SK-N-SH (cell line): ENCODE data around the gene TIAM1. TPM values are rescaled to one million over a fixed set of nuclear protein-coding genes. Genes with fewer than 3 reads are reported as not detected.
A peak's percentile ranks its signal among the peaks of the same experiment; 100 is the strongest.

Source experiments
- CTCF ChIA-PET: fragments of 300-600, 350-600 bp; formaldehyde crosslinking; extraction: SDS; loops from one replicate; lab custom pipeline; 2021; lab: Yijun Ruan, JAX
- POLR2A ChIA-PET: fragments of 350-600 bp; sonication (Branson Sonifier 250); formaldehyde crosslinking; extraction: SDS; loops from one replicate; lab custom pipeline; 2020; ENCODE audit warnings: antibody characterized with exemption, inconsistent platforms; lab: Yijun Ruan, JAX
- DNase-seq: peaks from one replicate; pipeline ENCODE4 v3.0.0; 2012
- H2AFZ ChIP-seq: fragments of 200-600 bp; sonication (generic); 2 replicates; pipeline ENCODE4 v1.8.1; 2016; ENCODE audit warnings: antibody characterized with exemption, mild to moderate bottlenecking, low read depth
- H3F3A ChIP-seq: fragments of 200-600 bp; sonication (generic); replicated peaks from 2 replicates; pipeline ENCODE3; 2016; ENCODE audit warnings: antibody characterized with exemption, mild to moderate bottlenecking; ENCODE audit not compliant: insufficient read depth
- H3K27ac ChIP-seq, 2 experiments: fragments of 200-500 bp in 1 of 2; fragments of 200-600 bp in 1 of 2; sonication (Bioruptor generic) in 1 of 2; sonication (generic), shearing (Covaris generic) in 1 of 2; 2 replicates each; pipeline versions ENCODE4 v1.5.1 to v1.6.1; 2014 to 2016; ENCODE audit warnings: low read depth in 2 of 2, inconsistent platforms in 1 of 2, low read length in 1 of 2, mild to moderate bottlenecking in 1 of 2, mixed read lengths in 1 of 2
- H3K27me3 ChIP-seq: fragments of 200-600 bp; sonication (generic), shearing (Covaris generic); 2 replicates; pipeline ENCODE4 v1.6.1; 2016; ENCODE audit warnings: mixed run types; ENCODE audit not compliant: insufficient read depth
- H3K36me3 ChIP-seq, 2 experiments: fragments of 200-500 bp in 1 of 2; fragments of 200-600 bp in 1 of 2; sonication (Bioruptor generic) in 1 of 2; sonication (generic) in 1 of 2; replicated peaks in 1 of 2; 2 replicates each; pipeline versions ENCODE3 to v1.5.1; 2014 to 2016; ENCODE audit warnings: low read length in 1 of 2, mild to moderate bottlenecking in 1 of 2; ENCODE audit not compliant: insufficient read depth in 2 of 2, control insufficient read depth in 1 of 2
- H3K4me1 ChIP-seq, 2 experiments: fragments of 200-500 bp in 1 of 2; fragments of 200-600 bp in 1 of 2; sonication (Bioruptor generic) in 1 of 2; sonication (generic), shearing (Covaris generic) in 1 of 2; 2 replicates each; pipeline versions ENCODE4 v1.5.1 to v1.6.1; 2014 to 2016; ENCODE audit warnings: low read depth in 1 of 2, low read length in 1 of 2, mixed run types in 1 of 2; ENCODE audit not compliant: insufficient read depth in 2 of 2, control insufficient read depth in 1 of 2
- H3K4me2 ChIP-seq: fragments of 200-600 bp; sonication (generic), shearing (Covaris generic); 2 replicates; pipeline ENCODE4 v1.6.1; 2017; ENCODE audit warnings: mixed run types
- H3K4me3 ChIP-seq, 2 experiments: fragments of 200-500 bp in 1 of 2; fragments of 200-600 bp in 1 of 2; sonication (Bioruptor generic) in 1 of 2; sonication (generic), shearing (Covaris generic) in 1 of 2; 2 replicates each; pipeline versions ENCODE4 v1.5.1 to v1.8.1; 2014 to 2016; ENCODE audit warnings: low read depth in 2 of 2, inconsistent platforms in 1 of 2, low read length in 1 of 2, mild to moderate bottlenecking in 1 of 2, mixed read lengths in 1 of 2, moderate library complexity in 1 of 2
- H3K79me2 ChIP-seq: fragments of 200-600 bp; sonication (generic); 2 replicates; pipeline ENCODE4 v1.8.1; 2017; ENCODE audit warnings: mild to moderate bottlenecking; ENCODE audit not compliant: insufficient read depth
- H3K9ac ChIP-seq: fragments of 200-600 bp; sonication (generic); 2 replicates; pipeline ENCODE4 v1.6.1; 2017; ENCODE audit warnings: mixed run types
- H3K9me2 ChIP-seq: fragments of 200-600 bp; sonication (generic); 2 replicates; pipeline ENCODE4 v1.6.1; 2017; ENCODE audit warnings: mixed run types
- H3K9me3 ChIP-seq: fragments of 200-600 bp; sonication (generic); 2 replicates; pipeline ENCODE4 v1.6.1; 2017; ENCODE audit warnings: mixed run types, mild to moderate bottlenecking, moderate library complexity
- H4K20me1 ChIP-seq: fragments of 200-600 bp; sonication (generic); 2 replicates; pipeline ENCODE4 v1.6.1; 2017; ENCODE audit warnings: mild to moderate bottlenecking, mixed run types; ENCODE audit not compliant: insufficient read depth
- CHD2 ChIP-seq: fragments of 150-350 bp; IDR thresholded peaks from 2 replicates; pipeline ENCODE4 v1.6.1; 2018; ENCODE audit warnings: low read length; ENCODE audit not compliant: partially characterized antibody
- CTCF ChIP-seq: fragments of 200-600 bp; sonication (generic); IDR thresholded peaks from 2 replicates; pipeline ENCODE4 v1.6.1; 2017; ENCODE audit warnings: antibody characterized with exemption, mild to moderate bottlenecking, moderate library complexity
- ELF1 ChIP-seq: IDR thresholded peaks from 2 replicates; pipeline ENCODE4 v1.4.0; 2012
- EZH2phosphoT487 ChIP-seq: fragments of 200-600 bp; sonication (generic); IDR thresholded peaks from 2 replicates; pipeline ENCODE4 v1.6.1; 2017; ENCODE audit warnings: low read depth, mixed run types, mild to moderate bottlenecking, antibody characterized with exemption, moderate library complexity, borderline replicate concordance
- FOSL2 ChIP-seq: IDR thresholded peaks from 2 replicates; pipeline ENCODE4 v1.4.0; 2012; ENCODE audit warnings: low read depth, mild to moderate bottlenecking, moderate library complexity, borderline replicate concordance
- FOXJ3 ChIP-seq: sonication (generic); formaldehyde crosslinking; IDR thresholded peaks from 2 replicates; pipeline ENCODE4 v1.5.1; 2020; ENCODE audit warnings: mild to moderate bottlenecking, missing genetic modification reagents
- FOXM1 ChIP-seq: IDR thresholded peaks from 2 replicates; pipeline ENCODE4 v1.4.0; 2012; ENCODE audit warnings: low read depth, mild to moderate bottlenecking
- GABPA ChIP-seq: IDR thresholded peaks from 2 replicates; pipeline ENCODE4 v1.4.0; 2012; ENCODE audit warnings: low read depth, mild to moderate bottlenecking
- GATA2 ChIP-seq: sonication (generic); formaldehyde crosslinking; IDR thresholded peaks from 2 replicates; pipeline ENCODE4 v1.5.0; 2020; ENCODE audit warnings: mild to moderate bottlenecking, missing genetic modification reagents
- IRF3 ChIP-seq: fragments of 150-350 bp; IDR thresholded peaks from 2 replicates; pipeline ENCODE4 v1.6.1; 2016; ENCODE audit warnings: mild to moderate bottlenecking, low read depth, low read length
- JUND ChIP-seq: IDR thresholded peaks from 2 replicates; pipeline ENCODE4 v1.4.0; 2012
- MAX ChIP-seq: IDR thresholded peaks from 2 replicates; pipeline ENCODE4 v1.4.0; 2012; ENCODE audit warnings: low read depth
- MEF2A ChIP-seq: IDR thresholded peaks from 2 replicates; pipeline ENCODE4 v1.4.0; 2012; ENCODE audit warnings: low read depth, borderline replicate concordance
- MXI1 ChIP-seq: IDR thresholded peaks from 2 replicates; pipeline ENCODE4 v1.6.1; 2012; ENCODE audit warnings: mild to moderate bottlenecking, low read depth, low read length, improper control_type of control experiment
- NFIC ChIP-seq: IDR thresholded peaks from 2 replicates; pipeline ENCODE4 v1.4.0; 2012; ENCODE audit warnings: borderline replicate concordance
- NRF1 ChIP-seq: IDR thresholded peaks from 2 replicates; pipeline ENCODE4 v1.6.1; 2012; ENCODE audit warnings: low read depth, mild to moderate bottlenecking, low read length
- PBX3 ChIP-seq: IDR thresholded peaks from 2 replicates; pipeline ENCODE4; 2012
- RAD21 ChIP-seq: IDR thresholded peaks from 2 replicates; pipeline ENCODE4 v1.6.1; 2012; ENCODE audit warnings: mild to moderate bottlenecking, low read length
- RCOR1 ChIP-seq: fragments of 150-350 bp; IDR thresholded peaks from 2 replicates; pipeline ENCODE4 v1.6.1; 2017; ENCODE audit warnings: antibody characterized with exemption, low read length
- RXRA ChIP-seq: IDR thresholded peaks from 2 replicates; pipeline ENCODE4 v1.4.0; 2012; ENCODE audit warnings: low read depth, mild to moderate bottlenecking, borderline replicate concordance
- SIN3A ChIP-seq: IDR thresholded peaks from 2 replicates; pipeline ENCODE4 v1.6.1; 2012; ENCODE audit warnings: low read depth, mild to moderate bottlenecking, low read length, moderate library complexity, borderline replicate concordance
- TAF1 ChIP-seq: IDR thresholded peaks from 2 replicates; pipeline ENCODE4 v1.6.1; 2012; ENCODE audit warnings: low read depth, mild to moderate bottlenecking, low read length, moderate library complexity, borderline replicate concordance
- TCF12 ChIP-seq: IDR thresholded peaks from 2 replicates; pipeline ENCODE4 v1.4.0; 2012
- USF1 ChIP-seq: IDR thresholded peaks from 2 replicates; pipeline ENCODE4 v1.4.0; 2012; ENCODE audit warnings: low read depth, borderline replicate concordance
- USF2 ChIP-seq: fragments of 150-350 bp; IDR thresholded peaks from 2 replicates; pipeline ENCODE4 v1.6.1; 2017; ENCODE audit warnings: antibody characterized with exemption, low read length, low read depth, borderline replicate concordance
- YY1 ChIP-seq: IDR thresholded peaks from 2 replicates; pipeline ENCODE4 v1.4.0; 2012; ENCODE audit warnings: low read depth, mild to moderate bottlenecking
- ZBTB33 ChIP-seq: IDR thresholded peaks from 2 replicates; pipeline ENCODE4 v1.4.0; 2012; ENCODE audit warnings: low read depth, borderline replicate concordance
- WGBS: methylation state at CpG from one replicate; pipeline ENCODE4 v1.1.6; 2017; ENCODE audit warnings: low lambda C conversion rate; 5-methylcytosine and 5-hydroxymethylcytosine counted together
- polyA plus RNA-seq, 3 experiments: library from polyadenylated mRNA; depleted of rRNA; stranded (reverse); fragments of >200 nt; gene quantifications; 2 replicates each; pipeline ENCODE4 v1.2.3, GENCODE V29; 2012

Gene TIAM1
- polyA plus RNA-seq, 1 of the 3 experiments (the other 2 are of a cell fraction) = 1.7 TPM

GRCh38 chr21:31282095-31282709 is 61.9 kb downstream of the TIAM1 start:
- Histone ChIP-seq H3K9me2 (no peaks in the 10 kb centered on the region), H3K27ac (peak overlapping the region; percentile 13 to 33; a peak in 3 of 4 replicates), H3K9me3 (no peaks in the 10 kb centered on the region), H3K9ac (no peak overlapping the region), H3K4me1 (peaks cover 0 to 10% of the 10 kb centered on the region in 2 experiments; a peak in 1 of 4 replicates), H2AFZ (no peak overlapping the region), H3K27me3 (no peaks in the 10 kb centered on the region), H3K4me2 (peak overlapping the region; percentile 58; the same call in 1 of the 2 replicates), H3K36me3 (no peaks in the 10 kb centered on the region), H3F3A (peaks cover 4% of the 10 kb centered on the region), H3K4me3 (no peak overlapping the region), H4K20me1 (no peaks in the 10 kb centered on the region), H3K79me2 (no peaks in the 10 kb centered on the region)
- POLR2A ChIA-PET = no interaction called here
- WGBS = 47% methylated on average over 9 of the region's 9 CpGs
- CTCF ChIA-PET = interaction anchor here (1.9 kb wide), 1 partner anchor 17 kb away, joined by 4 read pairs; no protein-coding TSS in a partner anchor
- no peak for DNase-seq
- TF ChIP-seq RAD21 (no peak), NRF1 (no peak), ZBTB33 (no peak), JUND (no peak; the same call in 1 of the 2 replicates), EZH2phosphoT487 (no peak), MXI1 (no peak), RXRA (peak; percentile 56; the same call in 1 of the 2 replicates), PBX3 (peak; percentile 52), TAF1 (no peak), GABPA (no peak), MEF2A (no peak), IRF3 (no peak), NFIC (no peak; the same call in 1 of the 2 replicates), TCF12 (peak; percentile 62), USF2 (no peak), ELF1 (no peak), FOSL2 (0 out of 2 replicates have a peak, but pooled peaks have one; percentile 41), GATA2 (CRISPR knock-in tag) (no peak), SIN3A (no peak), CHD2 (no peak), FOXM1 (no peak), RCOR1 (no peak), FOXJ3 (CRISPR knock-in tag) (no peak), MAX (peak; percentile 39; the same call in 1 of the 2 replicates), YY1 (no peak), USF1 (no peak), CTCF (no peak)
